Osteoblast (primary cell): ENCODE measurements around the gene DRC3. TPM values are rescaled to one million over a fixed set of nuclear protein-coding genes. Genes with fewer than 3 reads are reported as not detected.
A peak's percentile ranks its signal among the peaks of the same experiment; 100 is the strongest.

Experiments used
- DNase-seq: peaks from one replicate; pipeline ENCODE4 v3.0.0; 2011; ENCODE audit warnings: low spot score, mixed read lengths; ENCODE audit not compliant: insufficient read length; ENCODE audit errors: missing footprints
- H2AFZ ChIP-seq: 2 replicates; pipeline ENCODE4 v1.6.0; 2011; ENCODE audit warnings: mild to moderate bottlenecking, low read length
- H3K27ac ChIP-seq: 2 replicates; pipeline ENCODE4 v1.5.1; 2011; ENCODE audit warnings: mild to moderate bottlenecking, low read depth, low read length, moderate library complexity
- H3K27me3 ChIP-seq: 2 replicates; pipeline ENCODE4 v1.6.0; 2012; ENCODE audit warnings: mild to moderate bottlenecking, control low read depth, inconsistent platforms, low read length, moderate library complexity; ENCODE audit not compliant: insufficient read depth
- H3K36me3 ChIP-seq: 2 replicates; pipeline ENCODE4 v1.5.1; 2011; ENCODE audit warnings: mild to moderate bottlenecking, low read length, control low read depth, moderate library complexity; ENCODE audit not compliant: insufficient read depth
- H3K4me1 ChIP-seq: 2 replicates; pipeline ENCODE4 v1.5.1; 2011; ENCODE audit warnings: mild to moderate bottlenecking, low read length, control low read depth, moderate library complexity; ENCODE audit not compliant: insufficient read depth
- H3K4me2 ChIP-seq: 2 replicates; pipeline ENCODE4 v1.6.0; 2011; ENCODE audit warnings: mild to moderate bottlenecking, low read length; ENCODE audit not compliant: insufficient read depth
- H3K4me3 ChIP-seq: fragments of 200-600 bp; sonication (generic); 3 replicates; pipeline ENCODE4 v1.5.1; 2012; ENCODE audit warnings: mild to moderate bottlenecking, low read length, inconsistent platforms; ENCODE audit not compliant: insufficient read depth
- H3K79me2 ChIP-seq: 2 replicates; pipeline ENCODE4 v1.6.0; 2012; ENCODE audit warnings: mild to moderate bottlenecking, low read length, control low read depth, inconsistent platforms; ENCODE audit not compliant: insufficient read depth
- H3K9me3 ChIP-seq: 2 replicates; pipeline ENCODE4 v1.5.1; 2011; ENCODE audit warnings: low read depth, low read length, control low read depth
- H4K20me1 ChIP-seq: 2 replicates; pipeline ENCODE4 v1.6.0; 2012; ENCODE audit warnings: mild to moderate bottlenecking, low read length, control low read depth; ENCODE audit not compliant: insufficient read depth
- CTCF ChIP-seq: IDR thresholded peaks from 2 replicates; pipeline ENCODE4 v1.5.1; 2011; ENCODE audit warnings: mild to moderate bottlenecking, low read depth, low read length, moderate library complexity; ENCODE audit errors: extremely low read depth
- total RNA-seq: library from RNA; depleted of rRNA; stranded (reverse); fragments of >200 nt; gene quantifications from 2 replicates; pipeline ENCODE4 v1.2.3, GENCODE V29; 2012

The DRC3 gene
- total RNA-seq, 1 donor: 2.9 TPM

DNA sequence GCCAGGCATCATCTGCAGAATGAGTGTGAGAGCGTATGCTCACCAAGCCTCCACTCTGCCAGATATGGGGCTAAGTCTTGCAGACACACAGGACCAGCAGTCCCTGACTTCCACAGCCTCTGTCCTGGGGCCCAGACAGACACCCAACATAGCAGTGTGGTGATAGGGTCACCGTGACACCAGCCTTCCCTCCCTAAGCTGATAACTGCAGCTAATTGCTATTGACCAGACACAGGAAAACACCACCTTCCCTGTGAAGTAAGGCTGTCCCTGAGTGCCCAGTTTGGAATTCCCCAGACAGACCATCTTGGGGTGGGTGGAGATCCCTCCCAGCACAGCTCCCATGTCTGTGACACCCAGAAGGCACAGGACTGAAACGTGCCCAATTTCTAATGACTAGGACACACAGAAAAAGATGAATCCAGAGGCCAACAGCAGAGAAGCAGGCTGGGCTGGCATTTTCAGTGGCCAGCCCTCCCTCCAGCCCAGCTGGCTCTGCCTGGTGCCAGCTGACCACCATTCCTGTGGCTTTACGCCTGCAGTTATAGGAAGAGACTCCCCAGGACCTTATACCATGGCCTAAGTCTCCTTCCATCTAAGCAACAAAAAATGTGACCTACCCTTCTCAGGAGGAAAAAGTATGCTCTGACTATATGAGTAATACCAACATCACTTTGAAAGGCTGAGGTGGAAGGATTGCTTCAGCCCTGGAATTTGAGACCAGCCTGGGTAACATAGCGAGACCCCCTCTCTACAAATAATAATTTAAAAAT, 36.0 kb downstream of the DRC3 start:
- peak; percentile 96 for DNase-seq
- H3K79me2 ChIP-seq: no peaks in the 10 kb centered on the region
- H3K27me3 ChIP-seq: no peaks in the 10 kb centered on the region
- H3K4me2 ChIP-seq: peak overlapping the region; percentile 29
- H2AFZ ChIP-seq: no peak overlapping the region
- peaks cover 2% of the 10 kb centered on the region for H4K20me1 ChIP-seq
- no peak for TF ChIP-seq CTCF
- peak overlapping the region; percentile 37 for H3K27ac ChIP-seq
- no peaks in the 10 kb centered on the region for H3K9me3 ChIP-seq
- H3K4me3 ChIP-seq: no peak overlapping the region
- H3K4me1 ChIP-seq: peaks cover 13% of the 10 kb centered on the region
- no peaks in the 10 kb centered on the region for H3K36me3 ChIP-seq

DNA sequence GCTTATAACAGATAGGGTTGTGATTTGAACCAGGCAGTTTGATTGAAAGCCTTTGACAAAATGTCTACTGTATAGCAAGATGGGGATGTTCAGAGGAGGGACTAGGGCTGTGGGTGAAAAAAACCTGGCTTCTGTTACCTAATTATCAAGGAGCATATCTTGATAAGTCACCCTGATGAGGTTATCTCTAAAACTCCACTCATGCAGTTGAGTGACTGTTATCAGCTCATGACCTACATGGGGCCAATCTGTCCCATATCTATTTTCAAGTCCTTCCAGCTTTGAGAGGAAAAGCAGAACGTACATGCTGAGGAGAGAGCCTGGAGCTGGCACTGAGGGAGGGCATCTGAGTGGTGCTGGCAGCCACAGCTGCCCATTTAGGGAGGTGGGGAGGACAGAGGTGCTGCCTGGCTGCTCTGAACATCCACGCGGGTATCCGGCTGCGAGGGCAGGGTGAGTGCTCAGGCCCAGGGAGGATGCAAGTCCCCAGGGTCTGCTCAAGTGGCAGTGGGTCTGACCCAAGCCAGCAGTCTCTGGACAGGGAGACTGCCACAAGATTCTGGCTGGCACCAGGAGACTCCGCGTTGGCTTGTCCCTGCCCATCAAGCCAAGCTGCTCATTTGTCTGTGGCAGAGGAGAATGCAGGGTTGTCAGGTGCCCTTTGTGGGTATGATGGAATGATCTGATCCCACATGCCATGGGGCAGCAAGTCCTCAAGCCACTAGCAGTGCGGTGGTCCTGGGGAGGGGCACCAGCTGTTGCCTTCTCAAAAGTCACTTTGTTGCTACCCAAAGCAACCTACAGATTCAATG, 37.2 kb downstream of the DRC3 start:
- H4K20me1 ChIP-seq: no peaks in the 10 kb centered on the region
- no peak for TF ChIP-seq CTCF
- peaks cover 13% of the 10 kb centered on the region for H3K4me1 ChIP-seq
- no peak overlapping the region for H2AFZ ChIP-seq
- no peak overlapping the region for H3K4me3 ChIP-seq
- no peaks in the 10 kb centered on the region for H3K9me3 ChIP-seq
- H3K4me2 ChIP-seq: no peak overlapping the region
- no peaks in the 10 kb centered on the region for H3K79me2 ChIP-seq
- DNase-seq: peak; percentile 67
- H3K27ac ChIP-seq: no peak overlapping the region
- no peaks in the 10 kb centered on the region for H3K27me3 ChIP-seq
- no peaks in the 10 kb centered on the region for H3K36me3 ChIP-seq

- Histone ChIP-seq H3K79me2 (no peaks in the 10 kb centered on the region), H3K4me2 (no peak overlapping the region), H3K4me1 (peaks cover 13% of the 10 kb centered on the region), H3K36me3 (no peaks in the 10 kb centered on the region), H4K20me1 (no peaks in the 10 kb centered on the region), H3K4me3 (no peak overlapping the region), H3K27me3 (no peaks in the 10 kb centered on the region), H3K27ac (no peak overlapping the region), H3K9me3 (no peaks in the 10 kb centered on the region), H2AFZ (no peak overlapping the region)
- TF ChIP-seq CTCF: no peak
- DNase-seq: no peak
Observed at GRCh38 chr17:18011286-18011685, 38.6 kb downstream of the DRC3 start.

- no peaks in the 10 kb centered on the region for H3K9me3 ChIP-seq
- no peak for TF ChIP-seq CTCF
- H3K4me3 ChIP-seq: no peak overlapping the region
- H3K4me2 ChIP-seq: no peak overlapping the region
- H2AFZ ChIP-seq: no peak overlapping the region
- H3K27me3 ChIP-seq: no peaks in the 10 kb centered on the region
- H4K20me1 ChIP-seq: peaks cover 2% of the 10 kb centered on the region
- peaks cover 9% of the 10 kb centered on the region for H3K4me1 ChIP-seq
- no peaks in the 10 kb centered on the region for H3K36me3 ChIP-seq
- no peak for DNase-seq
- H3K79me2 ChIP-seq: no peaks in the 10 kb centered on the region
- H3K27ac ChIP-seq: no peak overlapping the region
Observed at GRCh38 chr17:18014006-18014405, 41.3 kb downstream of the DRC3 start.
